GM12878 (cell line): ENCODE measurements around the gene PLXNA2. TPM values are rescaled to one million over a fixed set of nuclear protein-coding genes. Genes with fewer than 3 reads are reported as not detected.

ENCODE experiments used
- ATAC-seq: fragments of 200-7000 bp; cut with Tn5 transposase; 3 replicates; pipeline ENCODE4 v1.9.1; 2020; ENCODE audit warnings: mild to moderate bottlenecking, moderate library complexity
- BruUV-seq: library from RNA; stranded (reverse); fragments of 400-500 nt; replicated peaks from 2 replicates; lab custom pipeline; 2021; lab: Mats Ljungman, UMichigan
- CTCF ChIA-PET: fragments of 300-600 bp; sonication (Branson Sonifier 250); formaldehyde crosslinking; extraction: SDS; loops from one replicate; lab custom pipeline; 2021; ENCODE audit warnings: inconsistent platforms; lab: Yijun Ruan, JAX
- POLR2A ChIA-PET: fragments of 350-600 bp; formaldehyde crosslinking; extraction: SDS; loops from one replicate; lab custom pipeline; 2021; ENCODE audit warnings: inconsistent platforms; lab: Charles Lee
- RAD21 ChIA-PET: fragments of 300-600 bp; sonication (Branson Sonifier 250); formaldehyde crosslinking; loops from one replicate; lab custom pipeline; 2023; ENCODE audit warnings: antibody characterized with exemption; ENCODE audit not compliant: unreplicated experiment; lab: Charles Lee
- SMC1A ChIA-PET: fragments of 300-600 bp; sonication (Branson Sonifier 250); formaldehyde crosslinking; loops from one replicate; lab custom pipeline; 2023; ENCODE audit not compliant: unreplicated experiment, uncharacterized antibody; lab: Charles Lee
- DNase-seq: peaks from one replicate; pipeline ENCODE4 v3.0.0-alpha.2; 2011; ENCODE audit warnings: low read depth, low spot score
- FAIRE-seq: peaks from 3 replicates; lab custom pipeline; 2011; peaks lifted over from hg19 to GRCh38; lab: Jason Lieb, UNC
- H2AFZ ChIP-seq: 2 replicates; pipeline ENCODE4 v1.6.0; 2011; ENCODE audit warnings: low read depth, low read length, control low read depth; ENCODE audit not compliant: control insufficient read depth
- H3K27ac ChIP-seq: 2 replicates; pipeline ENCODE4 v1.5.1; 2011; ENCODE audit warnings: control low read depth; ENCODE audit not compliant: control insufficient read depth, insufficient read depth
- H3K27me3 ChIP-seq, 2 experiments: replicated peaks in 1 of 2; 2 replicates each; pipeline versions ENCODE4 v1.6.0 to v1.6.1; 2011; ENCODE audit warnings: low read length in 1 of 2; ENCODE audit not compliant: control insufficient read depth in 2 of 2, insufficient read depth in 2 of 2
- H3K36me3 ChIP-seq, 2 experiments: 2 replicates each; pipeline ENCODE4 v1.5.1; 2011; ENCODE audit warnings: low read length in 1 of 2; ENCODE audit not compliant: control insufficient read depth in 2 of 2, insufficient read depth in 2 of 2
- H3K4me1 ChIP-seq: 2 replicates; pipeline ENCODE4 v1.6.1; 2011; ENCODE audit warnings: mild to moderate bottlenecking, low read length, moderate library complexity, mixed read lengths; ENCODE audit not compliant: control insufficient read depth, insufficient read depth
- H3K4me2 ChIP-seq: 2 replicates; pipeline ENCODE4 v1.6.0; 2011; ENCODE audit warnings: control low read depth; ENCODE audit not compliant: control insufficient read depth, insufficient read depth
- H3K4me3 ChIP-seq: fragments of 200-600 bp; sonication (generic); 2 replicates; pipeline ENCODE4 v1.5.1; 2016
- H3K79me2 ChIP-seq: 2 replicates; pipeline ENCODE4 v1.6.0; 2011; ENCODE audit warnings: low read length; ENCODE audit not compliant: control insufficient read depth, insufficient read depth
- H3K9ac ChIP-seq: 2 replicates; pipeline ENCODE4 v1.8.0; 2011; ENCODE audit warnings: low read length, control low read depth, mixed read lengths; ENCODE audit not compliant: control insufficient read depth, insufficient read depth
- H3K9me3 ChIP-seq: replicated peaks from 3 replicates; pipeline ENCODE4 v1.5.1; 2011; ENCODE audit warnings: mild to moderate bottlenecking, low read length; ENCODE audit not compliant: control insufficient read depth, insufficient read depth
- H4K20me1 ChIP-seq: 2 replicates; pipeline ENCODE4 v1.6.0; 2011; ENCODE audit not compliant: control insufficient read depth, insufficient read depth
- ATF7 ChIP-seq: fragments of 450-650 bp; IDR thresholded peaks from 2 replicates; pipeline ENCODE4 v1.6.1; 2016; ENCODE audit warnings: low read depth, mild to moderate bottlenecking
- ELK1 ChIP-seq: IDR thresholded peaks from 2 replicates; pipeline ENCODE4 v1.6.1; 2012; ENCODE audit warnings: low read depth, low read length, improper control_type of control experiment
- GATAD2B ChIP-seq: fragments of 450-650 bp; conservative IDR thresholded peaks from 2 replicates; pipeline ENCODE4 v1.6.1; 2017; ENCODE audit warnings: low read depth, mild to moderate bottlenecking, moderate library complexity
- MAX ChIP-seq: IDR thresholded peaks from 2 replicates; pipeline ENCODE4 v1.6.1; 2012; ENCODE audit warnings: low read depth, low read length, improper control_type of control experiment
- SP1 ChIP-seq: IDR thresholded peaks from one replicate; pipeline ENCODE4 v1.6.1; 2011; ENCODE audit warnings: low read depth, low read length
- SPI1 ChIP-seq: IDR thresholded peaks from 2 replicates; pipeline ENCODE4 v1.6.1; 2011; ENCODE audit warnings: low read depth, mild to moderate bottlenecking, low read length, moderate library complexity, borderline replicate concordance; ENCODE audit not compliant: insufficient read depth
- YY1 ChIP-seq: IDR thresholded peaks from 2 replicates; pipeline ENCODE4 v1.6.1; 2011; ENCODE audit warnings: low read depth, mild to moderate bottlenecking, low read length
- ZNF24 ChIP-seq: fragments of 450-650 bp; IDR thresholded peaks from 2 replicates; pipeline ENCODE4 v1.6.1; 2017; ENCODE audit warnings: antibody characterized with exemption, mild to moderate bottlenecking
- WGBS: methylation state at CpG from one replicate; pipeline ENCODE4 v1.1.6; 2016; ENCODE audit warnings: low lambda C conversion rate; ENCODE audit not compliant: insufficient replicate concordance, insufficient coverage; ENCODE audit errors: missing lambda C conversion rate; 5-methylcytosine and 5-hydroxymethylcytosine counted together
- in situ Hi-C: fragments of 300-500 bp; cut with MboI; formaldehyde crosslinking; loops from 9 replicates; pipeline ENCODE4 v1.14.3; 2018; ENCODE audit warnings: mixed read lengths
- intact Hi-C: fragments of 100-400 bp; cut with micrococcal nuclease; formaldehyde crosslinking; loops from one replicate; pipeline ENCODE4 v1.14.2; 2022; ENCODE audit not compliant: unreplicated experiment
- polyA plus RNA-seq, 11 experiments: library from polyadenylated mRNA; depleted of rRNA in 4 of 11; unstranded in 6 of 11; stranded (reverse) in 5 of 11; fragments of >200 nt; fragmentation: Nextera tagmentation in 4 of 11; fragmentation: Illumina TruSeq in 1 of 11; extraction: Ambion mirVana in 4 of 11; extraction: Trizol in 1 of 11; gene quantifications; 1 replicate in 1 of 11; 2 replicates in 10 of 11; pipeline versions ENCODE4 v1.2.1 to v1.2.3, GENCODE V29; 2011 to 2016; ENCODE audit warnings: inconsistent platforms in 2 of 11, missing spikeins in 2 of 11, low read depth in 1 of 11
- total RNA-seq, 4 experiments: library from RNA; depleted of rRNA in 3 of 4; stranded (reverse); fragments of >200 nt in 3 of 4; fragmentation: Illumina TruSeq in 1 of 4; extraction: Trizol in 1 of 4; gene quantifications; 2 replicates each; pipeline versions ENCODE4 v1.2.1 to v1.2.3, GENCODE V29; 2013 to 2021

Gene PLXNA2
- total and polyA plus RNA-seq, 10 of the 15 experiments (the other 5 are each of a cell fraction or from before 2014, with no cell fraction given), result under 0.01 to 0.08 (median 0.07) TPM; not detected in 4

GRCh38 chr1:208234721-208235120, 9.5 kb downstream of the PLXNA2 start (continued):
- TF ChIP-seq ELK1 (no peak), GATAD2B (no peak), SPI1 (no peak), MAX (no peak), YY1 (no peak)

- no TSS peak for BruUV-seq
- no peaks in the 10 kb centered on the region for H4K20me1 ChIP-seq
- H3K4me3 ChIP-seq, result no peak overlapping the region
- H3K9ac ChIP-seq, result no peak overlapping the region
- SMC1A ChIA-PET, result interaction anchor here (0.5 to 1.6 kb wide), 7 partner anchors 11 to 163 kb away, joined by 3 to 4 read pairs (median 3); no protein-coding TSS in a partner anchor
- peaks cover 17% of the 10 kb centered on the region for H3K4me1 ChIP-seq
- RAD21 ChIA-PET, result interaction anchor here (1.0 to 2.1 kb wide), 2 partner anchors 102 to 212 kb away, joined by 3 to 7 read pairs; no protein-coding TSS in a partner anchor
- CTCF ChIA-PET, result interaction anchor here (1.0 to 5.7 kb wide), 7 partner anchors 12 to 212 kb away, joined by 3 to 43 read pairs (median 3); partner anchors contain the start of gene PLXNA2
- FAIRE-seq, result no peak
- TF ChIP-seq ZNF24 (no peak), ATF7 (no peak), SP1 (no peak)
- H3K9me3 ChIP-seq, result no peaks in the 10 kb centered on the region
- POLR2A ChIA-PET, result interaction anchor here (0.5 to 0.7 kb wide), 2 partner anchors 13 to 71 kb away, joined by 3 to 4 read pairs; no protein-coding TSS in a partner anchor
- no peak for DNase-seq
- H3K27ac ChIP-seq, result no peak overlapping the region
- intact Hi-C loops (no loop called here), in situ Hi-C loops (no loop called here)
- H3K79me2 ChIP-seq, result no peaks in the 10 kb centered on the region
- no peak overlapping the region for H3K4me2 ChIP-seq
- ATAC-seq, result no peak
- no peaks in the 10 kb centered on the region for H3K36me3 ChIP-seq
- H3K27me3 ChIP-seq, result peaks cover 4 to 11% of the 10 kb centered on the region in 2 experiments
- H2AFZ ChIP-seq, result no peak overlapping the region
- 47% methylated on average over 3 of the region's 3 CpGs for WGBS
These were observed 10.2 kb downstream of the PLXNA2 start for GRCh38 chr1:208233978-208234377.
